C4-2B (cell line): Measurements from ENCODE around the gene UGT1A6.
A peak's percentile ranks its signal among the peaks of the same experiment; 100 is the strongest.
"Not testable (repeated sequence)": the region's sequence is repeated elsewhere in the genome, so short reads cannot be mapped to it uniquely, and the experiment has no call there.

Experiments used
- H3K27ac ChIP-seq: fragments of 450-650 bp; 2 replicates; pipeline ENCODE4 v1.5.1; 2017
- CTCF ChIP-seq: fragments of 450-650 bp; conservative IDR thresholded peaks from 2 replicates; pipeline ENCODE4 v1.5.1; 2017; ENCODE audit warnings: mild to moderate bottlenecking
- ZFX ChIP-seq: fragments of 450-650 bp; IDR thresholded peaks from 2 replicates; pipeline ENCODE4 v1.6.1; 2017

Gene UGT1A6

GRCh38 chr2:233728723-233729301, 36.1 kb downstream of the UGT1A6 start, which contains the start of gene UGT1A3:
Gene UGT1A3, plus strand, starts transcription at chr2:233729042. Its CDS starts 85 bp downstream, at chr2:233729127.
- TF ChIP-seq ZFX = no peak
- TF ChIP-seq CTCF = no peak

DNA sequence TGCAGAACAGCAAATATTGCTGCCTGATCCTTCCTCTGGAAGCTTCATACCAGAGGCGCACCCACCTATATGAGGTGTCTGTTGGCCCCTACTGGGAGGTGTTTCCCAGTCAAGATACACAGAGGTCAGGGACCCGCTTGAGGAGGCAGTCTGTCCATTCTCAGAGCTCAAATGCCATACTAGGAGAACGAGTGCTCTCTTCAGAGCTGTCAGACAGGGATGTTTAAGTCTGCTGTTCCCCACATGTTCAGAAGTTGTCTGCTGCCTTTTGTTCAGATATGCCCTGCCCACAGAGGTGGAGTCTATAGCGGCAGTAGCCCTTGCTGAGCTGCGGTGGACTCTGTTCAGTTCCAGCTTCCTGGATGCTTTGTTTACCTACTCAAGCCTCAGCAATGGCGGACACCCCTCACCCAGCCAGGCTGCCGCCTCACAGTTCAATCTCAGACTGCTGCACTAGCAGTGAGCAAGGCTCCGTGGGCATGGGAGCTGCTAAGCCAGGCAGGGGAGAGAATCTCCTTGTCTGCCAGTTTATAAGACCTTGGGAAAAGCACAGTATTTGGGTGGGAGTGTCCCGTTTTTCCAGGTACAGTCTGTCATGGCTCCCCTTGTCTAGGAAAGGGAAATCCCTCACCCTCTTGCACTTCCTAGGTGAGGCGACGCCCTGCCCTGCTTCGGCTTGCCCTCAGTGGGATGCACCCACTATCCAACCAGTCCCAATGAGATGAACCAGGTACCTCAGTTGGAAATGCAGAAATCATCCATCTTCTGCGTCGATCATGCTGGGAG, 44.4 kb downstream of the UGT1A6 start:
- peak overlapping the region; percentile 2; the same call in 1 of the 2 replicates for H3K27ac ChIP-seq

More at GRCh38 chr2:233728723-233729301, 36.1 kb downstream of the UGT1A6 start, which contains the start of gene UGT1A3:
- no peak within 1 kb of the TSS for H3K27ac ChIP-seq

GRCh38 chr2:233740870-233741269, 48.2 kb downstream of the UGT1A6 start:
- no peak overlapping the region for H3K27ac ChIP-seq
- TF ChIP-seq CTCF (no peak), ZFX (no peak)

DNA sequence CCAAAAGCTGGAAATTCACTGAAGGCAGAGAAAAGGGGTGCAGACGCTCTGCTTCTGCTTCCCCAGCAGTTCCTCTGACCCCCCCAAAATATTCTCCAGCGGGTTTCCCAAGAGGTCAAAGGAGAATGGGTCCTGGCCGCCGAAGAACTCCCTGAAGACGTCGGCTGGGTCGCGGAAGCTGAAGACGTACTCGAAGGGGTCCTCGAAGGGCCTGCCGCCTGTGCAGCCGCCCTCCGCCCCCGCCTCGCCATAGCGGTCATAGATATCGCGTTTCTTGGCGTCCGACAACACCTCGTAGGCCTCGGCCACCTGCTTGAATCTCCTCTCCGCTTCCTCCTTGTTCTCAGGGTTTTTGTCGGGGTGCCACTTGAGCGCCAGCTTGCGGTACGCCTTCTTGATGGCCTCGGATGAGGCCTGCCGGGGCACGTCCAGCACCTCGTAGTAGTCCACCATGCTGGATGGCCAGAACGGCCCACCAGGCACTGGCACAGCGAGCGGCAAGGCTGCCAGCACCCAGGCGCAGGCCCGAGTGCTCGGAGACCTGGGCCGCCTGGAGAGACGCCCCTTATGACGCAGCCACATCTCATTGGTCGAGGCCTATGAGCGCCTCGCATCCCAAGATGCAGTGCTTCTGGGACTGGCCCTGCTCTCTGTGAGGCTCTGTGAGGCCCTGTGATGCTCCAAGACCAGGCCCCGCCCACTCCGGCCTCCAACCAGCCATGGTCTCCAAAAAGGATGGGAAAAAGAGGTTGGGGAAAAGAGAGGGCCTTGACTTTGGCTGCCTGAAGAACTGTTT, 51.0 kb downstream of the UGT1A6 start:
- H3K27ac ChIP-seq = no peak overlapping the region
- TF ChIP-seq CTCF (no peak), ZFX (no peak)

DNA sequence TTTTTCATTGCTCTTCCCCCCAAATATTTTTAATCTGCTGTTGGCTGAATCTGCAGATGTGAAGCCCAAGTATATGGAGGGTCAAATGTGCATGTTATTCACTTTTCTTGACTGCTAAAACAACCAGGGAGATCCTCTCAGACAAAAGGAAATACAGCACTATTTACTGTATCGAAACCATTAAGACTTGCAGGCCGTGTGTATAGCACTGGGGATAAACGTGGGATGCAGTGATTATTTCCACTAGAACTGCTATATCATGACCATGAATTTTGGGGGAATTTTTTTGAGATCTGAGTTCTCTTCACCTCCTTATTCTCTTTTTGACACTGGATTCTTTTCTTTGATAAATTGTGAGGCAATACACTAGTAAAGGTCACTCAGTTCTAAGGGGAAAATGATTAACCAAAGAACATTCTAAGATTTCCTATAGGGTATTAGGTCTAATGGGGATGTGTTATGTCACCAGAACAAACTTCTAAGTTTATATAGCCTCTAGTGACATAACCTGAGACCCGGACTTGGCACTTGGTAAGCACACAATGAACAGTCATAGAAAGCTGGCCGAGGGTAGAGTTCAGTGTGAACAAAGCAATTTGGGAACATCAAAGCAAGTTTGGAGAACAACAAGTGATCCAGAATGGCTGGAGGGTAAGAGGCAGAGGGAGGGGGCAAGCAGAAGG, 52.5 kb downstream of the UGT1A6 start:
- TF ChIP-seq CTCF = no peak
- H3K27ac ChIP-seq = no peak overlapping the region

GRCh38 chr2:233745838-233746237, 53.1 kb downstream of the UGT1A6 start:
- H3K27ac ChIP-seq = not testable (repeated sequence)

DNA sequence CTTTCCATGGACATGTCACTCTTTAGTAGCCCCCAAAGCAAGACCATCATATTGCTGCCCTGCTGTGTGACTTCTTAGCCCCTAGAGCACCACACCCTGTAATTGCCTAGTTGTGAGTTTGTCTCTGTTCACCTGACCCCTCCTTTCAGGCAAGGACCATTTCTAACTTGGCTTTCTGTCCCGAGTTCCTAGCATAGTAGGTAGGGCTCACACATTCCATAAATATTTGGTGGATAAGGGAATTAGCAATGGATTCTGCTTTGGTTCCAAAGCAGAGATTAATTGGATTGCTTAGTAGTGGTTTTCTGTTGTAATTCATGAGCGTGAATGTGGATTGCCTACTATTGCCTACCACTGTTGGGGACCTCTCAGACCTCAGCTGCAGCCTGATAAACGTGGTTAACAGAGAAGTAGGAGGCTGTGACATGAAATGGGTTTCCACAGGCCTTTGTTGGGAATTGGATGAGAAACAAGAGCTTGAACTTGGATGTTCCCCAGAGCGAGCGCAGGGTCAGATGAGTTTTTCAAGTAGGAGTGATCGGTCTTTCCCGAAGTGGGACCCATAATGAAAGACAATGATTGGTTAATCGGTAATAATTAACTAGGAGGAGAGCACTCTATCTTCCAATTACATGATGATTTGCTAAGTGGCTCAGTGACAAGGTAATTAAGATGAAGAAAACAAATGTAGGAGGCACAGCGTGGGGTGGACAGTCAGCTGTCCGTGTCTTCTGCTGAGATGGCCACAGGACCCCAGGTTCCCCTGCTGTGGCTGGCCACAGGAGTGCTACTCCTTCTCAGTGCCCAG, 54.0 kb downstream of the UGT1A6 start:
- H3K27ac ChIP-seq = no peak overlapping the region
- TF ChIP-seq CTCF (no peak), ZFX (no peak)
